ENCODE results near the gene PPM1M.

PPM1M gene

GRCh38 chr3:52222319-52223221, 23.0 kb upstream of the PPM1M start:
- H3K36me3 ChIP-seq, result no peaks in the 10 kb centered on the region
- H3K27me3 ChIP-seq (ENCODE audit: insufficient read depth, low read depth, severe bottlenecking), result no peaks in the 10 kb centered on the region
- H3K9me3 ChIP-seq (ENCODE audit: severe bottlenecking), result no peaks in the 10 kb centered on the region
- no peak overlapping the region for H3K27ac ChIP-seq
- H3K4me3 ChIP-seq (ENCODE audit: low read depth, low read length), result no peak overlapping the region
- no peak for DNase-seq
- TF ChIP-seq CTCF (IDR thresholded peaks at IDR 0.05; ENCODE audit: low read depth, low read length), result no peak

- no peaks in the 10 kb centered on the region for H3K36me3 ChIP-seq
- no peaks in the 10 kb centered on the region for H3K27me3 ChIP-seq (ENCODE audit: insufficient read depth, low read depth, severe bottlenecking)
- no peak overlapping the region for H3K4me3 ChIP-seq (ENCODE audit: low read depth, low read length)
- no peak for TF ChIP-seq CTCF (IDR thresholded peaks at IDR 0.05; ENCODE audit: low read depth, low read length)
- H3K9me3 ChIP-seq (ENCODE audit: severe bottlenecking), result no peaks in the 10 kb centered on the region
- DNase-seq, result no peak
- H3K27ac ChIP-seq, result no peak overlapping the region
Measured at GRCh38 chr3:52223449-52224408, 21.8 kb upstream of the PPM1M start.

DNA sequence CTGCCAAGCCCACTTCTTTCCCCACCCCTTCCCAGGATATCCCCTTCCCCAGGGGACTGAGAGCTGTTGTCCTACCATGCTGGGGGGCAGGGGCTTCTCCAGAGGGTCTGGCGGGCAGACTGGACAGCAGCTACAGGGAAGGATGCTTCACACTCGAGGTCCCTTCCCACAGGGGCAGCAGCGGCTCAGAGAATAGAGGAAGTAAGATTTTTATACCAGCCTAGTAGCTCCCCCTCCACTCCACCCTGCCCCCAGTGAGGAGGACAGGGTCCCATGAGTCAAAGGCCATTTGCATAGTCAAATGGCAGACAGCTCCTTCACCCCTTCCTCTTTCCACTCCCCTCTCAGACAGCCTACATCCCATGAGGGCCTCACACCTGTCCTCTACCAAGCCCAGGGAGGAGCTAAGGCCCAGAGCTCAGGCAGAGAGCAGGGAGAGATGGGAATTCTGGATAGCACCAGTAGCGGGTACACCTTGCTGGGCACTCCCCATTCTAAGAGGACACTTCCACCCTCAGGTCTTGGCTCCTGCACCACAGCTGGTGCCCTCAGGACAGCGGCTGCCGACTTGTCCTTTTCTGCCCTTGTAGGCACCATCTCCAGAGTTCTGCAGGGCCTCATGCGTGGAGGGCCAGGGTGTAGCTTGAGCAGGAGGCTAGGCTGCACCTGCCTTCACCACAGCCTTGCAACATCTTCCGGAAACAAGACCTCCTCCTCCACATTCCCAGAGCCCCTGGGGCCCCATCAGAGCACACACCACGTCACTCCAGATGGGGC, 19.9 kb upstream of the PPM1M start, which contains the start of gene TLR9:
Gene TLR9 (minus strand): TSS at position 194 of the 777 bp plus-strand sequence. CDS start 116 bp downstream, at position 78.
- Histone ChIP-seq H3K36me3 (no peaks in the 10 kb centered on the region; the same call in 1 of the 2 replicates), H3K27me3 (ENCODE audit: insufficient read depth, low read depth, severe bottlenecking) (no peaks in the 10 kb centered on the region), H3K27ac (no peak within 1 kb of the TSS), H3K9me3 (ENCODE audit: severe bottlenecking) (no peaks in the 10 kb centered on the region), H3K4me3 (ENCODE audit: low read depth, low read length) (no peak within 1 kb of the TSS)
- no peak for DNase-seq
- no peak for TF ChIP-seq CTCF (IDR thresholded peaks at IDR 0.05; ENCODE audit: low read depth, low read length)

DNA sequence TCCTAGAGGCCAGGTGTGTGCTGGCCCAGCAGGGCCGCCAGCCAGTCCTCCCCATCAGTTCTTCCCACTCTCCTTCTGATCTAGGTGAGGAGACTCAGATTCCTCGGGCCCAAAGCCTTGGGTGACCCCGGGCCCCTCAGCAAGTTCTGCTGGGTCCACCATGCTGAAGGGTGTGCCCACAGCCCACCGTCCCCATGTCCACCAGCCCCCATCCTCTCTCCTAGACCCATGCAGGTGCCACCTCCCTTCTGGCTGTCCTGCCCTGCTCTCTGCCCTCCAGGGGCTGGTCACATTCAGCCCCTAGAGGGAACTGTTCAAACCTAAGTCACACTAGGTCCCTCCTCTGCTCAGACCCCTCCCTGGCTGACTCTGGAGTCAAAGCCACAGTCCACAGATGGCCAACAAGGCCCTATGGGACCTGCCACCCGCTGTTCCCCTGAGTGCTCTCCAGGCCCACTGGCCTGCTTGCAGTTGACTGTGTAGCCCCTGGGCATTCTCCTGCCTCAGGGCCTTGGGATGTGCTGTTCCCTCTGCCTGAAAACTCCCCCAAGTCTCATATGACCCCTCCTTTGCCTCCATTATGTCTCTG, 19.2 kb upstream of the PPM1M start:
- no peaks in the 10 kb centered on the region for H3K9me3 ChIP-seq (ENCODE audit: severe bottlenecking)
- no peak overlapping the region for H3K4me3 ChIP-seq (ENCODE audit: low read depth, low read length)
- no peak overlapping the region for H3K27ac ChIP-seq
- no peaks in the 10 kb centered on the region for H3K27me3 ChIP-seq (ENCODE audit: insufficient read depth, low read depth, severe bottlenecking)
- H3K36me3 ChIP-seq, result peaks cover 2% of the 10 kb centered on the region
- no peak for DNase-seq
- TF ChIP-seq CTCF (IDR thresholded peaks at IDR 0.05; ENCODE audit: low read depth, low read length), result no peak

DNA sequence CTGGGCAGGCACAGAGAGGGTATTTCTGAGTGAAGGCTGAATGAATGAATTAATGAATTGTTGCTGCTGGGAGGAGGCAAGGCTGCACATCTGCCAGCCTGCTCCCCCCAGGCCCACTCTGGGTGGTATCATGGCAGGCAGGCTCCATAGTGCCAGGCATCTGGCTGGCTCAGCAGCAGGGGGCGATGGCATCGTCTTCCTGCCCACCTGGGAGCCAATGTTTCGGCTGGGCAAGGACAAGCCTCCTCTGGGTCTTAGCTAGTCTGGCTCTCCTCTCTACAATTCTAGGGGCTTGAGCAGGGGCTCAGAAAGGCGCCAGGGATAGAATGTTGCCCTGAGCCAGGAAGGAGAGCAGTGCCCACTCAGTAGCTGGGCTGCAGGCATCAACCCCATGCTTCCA, 18.4 kb upstream of the PPM1M start:
- Histone ChIP-seq H3K27me3 (ENCODE audit: insufficient read depth, low read depth, severe bottlenecking) (no peaks in the 10 kb centered on the region), H3K27ac (no peak overlapping the region), H3K4me3 (ENCODE audit: low read depth, low read length) (no peak overlapping the region), H3K9me3 (ENCODE audit: severe bottlenecking) (no peaks in the 10 kb centered on the region), H3K36me3 (peaks cover 8% of the 10 kb centered on the region)
- DNase-seq, result no peak
- TF ChIP-seq CTCF (IDR thresholded peaks at IDR 0.05; ENCODE audit: low read depth, low read length), result no peak

Data from WERI-Rb-1 (cell line).